IMR-90 (cell line): ENCODE results near the gene GABBR2. TPM values are rescaled to one million over a fixed set of nuclear protein-coding genes. Genes with fewer than 3 reads are reported as not detected.

Experiments used
- ATAC-seq: fragments of 200-7000 bp; cut with Tn5 transposase; 2 replicates; pipeline ENCODE4 v1.9.1; 2020; ENCODE audit warnings: low read depth, mild to moderate bottlenecking, moderate library complexity
- BruUV-seq: library from RNA; stranded (reverse); fragments of 400-500 nt; replicated peaks from 2 replicates; lab custom pipeline; 2021; lab: Mats Ljungman, UMichigan
- CTCF ChIA-PET: fragments of 300-600 bp; formaldehyde crosslinking; extraction: SDS; loops from one replicate; lab custom pipeline; 2021; ENCODE audit warnings: antibody characterized with exemption; lab: Yijun Ruan, JAX
- POLR2A ChIA-PET: fragments of 300-600 bp; sonication (Branson Sonifier 250); formaldehyde crosslinking; loops from one replicate; lab custom pipeline; 2022; ENCODE audit warnings: antibody characterized with exemption; ENCODE audit not compliant: unreplicated experiment; lab: Charles Lee
- DNase-seq: peaks from one replicate; pipeline ENCODE4 v3.0.0; 2013
- H2AFZ ChIP-seq: replicated peaks from 2 replicates; pipeline ENCODE3; 2013; ENCODE audit warnings: low read length, mild to moderate bottlenecking; ENCODE audit not compliant: poor library complexity
- H2AK5ac ChIP-seq: 2 replicates; pipeline ENCODE4 v1.6.1; 2013; ENCODE audit warnings: low read depth, low read length, inconsistent platforms
- H2AK9ac ChIP-seq: replicated peaks from 2 replicates; pipeline ENCODE3; 2013; ENCODE audit warnings: mild to moderate bottlenecking, low read depth, low read length, moderate library complexity; ENCODE audit not compliant: poor library complexity
- H2BK120ac ChIP-seq: 2 replicates; pipeline ENCODE4 v1.6.1; 2013; ENCODE audit warnings: low read depth, low read length, inconsistent platforms
- H2BK15ac ChIP-seq: 3 replicates; pipeline ENCODE4 v1.6.1; 2013; ENCODE audit warnings: low read depth, low read length, inconsistent platforms
- H2BK20ac ChIP-seq: 2 replicates; pipeline ENCODE4 v1.6.1; 2013; ENCODE audit warnings: low read depth, mild to moderate bottlenecking, inconsistent platforms, low read length, moderate library complexity
- H2BK5ac ChIP-seq: 2 replicates; pipeline ENCODE4 v1.6.1; 2013; ENCODE audit warnings: mild to moderate bottlenecking, low read depth, low read length, inconsistent platforms; ENCODE audit not compliant: poor library complexity, severe bottlenecking
- H3K14ac ChIP-seq: replicated peaks from 2 replicates; pipeline ENCODE4 v1.6.1; 2013; ENCODE audit warnings: low read depth, low read length, inconsistent platforms
- H3K18ac ChIP-seq: 2 replicates; pipeline ENCODE4 v1.6.1; 2013; ENCODE audit warnings: low read depth, low read length, control low read depth
- H3K23ac ChIP-seq: 2 replicates; pipeline ENCODE4 v1.6.1; 2013; ENCODE audit warnings: low read depth, low read length, inconsistent platforms
- H3K27ac ChIP-seq: 2 replicates; pipeline ENCODE4 v1.5.1; 2013; ENCODE audit warnings: mild to moderate bottlenecking, control low read depth, low read length; ENCODE audit not compliant: insufficient read depth
- H3K27me3 ChIP-seq: 2 replicates; pipeline ENCODE4 v1.6.1; 2013; ENCODE audit warnings: low read length; ENCODE audit not compliant: control insufficient read depth, insufficient read depth
- H3K36me3 ChIP-seq: 2 replicates; pipeline ENCODE4 v1.6.1; 2013; ENCODE audit warnings: low read length, mixed read lengths; ENCODE audit not compliant: control insufficient read depth, insufficient read depth
- H3K4ac ChIP-seq: 2 replicates; pipeline ENCODE4 v1.6.1; 2013; ENCODE audit warnings: low read depth, low read length, inconsistent platforms
- H3K4me1 ChIP-seq: 2 replicates; pipeline ENCODE4 v1.6.1; 2013; ENCODE audit warnings: low read length, mixed read lengths; ENCODE audit not compliant: control insufficient read depth, insufficient read depth
- H3K4me2 ChIP-seq: 2 replicates; pipeline ENCODE4 v1.6.1; 2013; ENCODE audit warnings: low read depth, mild to moderate bottlenecking, control low read depth, low read length, moderate library complexity
- H3K4me3 ChIP-seq: 2 replicates; pipeline ENCODE4 v1.5.1; 2013; ENCODE audit warnings: low read depth, mild to moderate bottlenecking, control low read depth, low read length, moderate library complexity; ENCODE audit not compliant: insufficient read depth
- H3K56ac ChIP-seq: 2 replicates; pipeline ENCODE4 v1.6.1; 2013; ENCODE audit warnings: low read length, inconsistent platforms; ENCODE audit not compliant: insufficient read depth; ENCODE audit errors: extremely low read depth
- H3K79me1 ChIP-seq, 2 experiments: 2 replicates each; pipeline ENCODE4 v1.6.1; 2013; ENCODE audit warnings: low read length in 2 of 2, inconsistent platforms in 1 of 2, low read depth in 1 of 2
- H3K9ac ChIP-seq: 2 replicates; pipeline ENCODE4 v1.6.1; 2013; ENCODE audit warnings: low read depth, low read length, control low read depth
- H3K9me1 ChIP-seq: 2 replicates; pipeline ENCODE4 v1.6.1; 2013; ENCODE audit warnings: low read length, inconsistent platforms; ENCODE audit not compliant: insufficient read depth
- H3K9me3 ChIP-seq: 2 replicates; pipeline ENCODE4 v1.6.1; 2013; ENCODE audit warnings: low read length; ENCODE audit not compliant: control insufficient read depth, insufficient read depth
- H4K20me1 ChIP-seq: 2 replicates; pipeline ENCODE4 v1.6.1; 2013; ENCODE audit warnings: low read length, inconsistent platforms; ENCODE audit not compliant: insufficient read depth
- H4K5ac ChIP-seq: 2 replicates; pipeline ENCODE4 v1.6.1; 2013; ENCODE audit warnings: mild to moderate bottlenecking, low read depth, low read length, control low read depth
- H4K8ac ChIP-seq, 2 experiments: 2 replicates each; pipeline ENCODE4 v1.6.1; 2013; ENCODE audit warnings: low read depth in 2 of 2, low read length in 2 of 2, control low read depth in 1 of 2, inconsistent platforms in 1 of 2
- H4K91ac ChIP-seq: 2 replicates; pipeline ENCODE4 v1.6.1; 2013; ENCODE audit warnings: low read depth, low read length, inconsistent platforms; ENCODE audit not compliant: insufficient read depth
- CEBPB ChIP-seq: IDR thresholded peaks from 2 replicates; pipeline ENCODE4 v1.6.1; 2012; ENCODE audit warnings: low read depth, low read length, improper control_type of control experiment
- FOS ChIP-seq: fragments of 150-350 bp; IDR thresholded peaks from 2 replicates; pipeline ENCODE4 v1.6.1; 2016; ENCODE audit warnings: low read depth, low read length
- MXI1 ChIP-seq: IDR thresholded peaks from 2 replicates; pipeline ENCODE4 v1.6.1; 2012; ENCODE audit warnings: low read depth, mild to moderate bottlenecking, low read length, moderate library complexity, borderline replicate concordance
- NFE2L2 ChIP-seq: fragments of 150-350 bp; IDR thresholded peaks from 2 replicates; pipeline ENCODE4 v1.6.1; 2016; ENCODE audit warnings: low read depth, mild to moderate bottlenecking, low read length
- USF2 ChIP-seq: fragments of 150-350 bp; IDR thresholded peaks from 2 replicates; pipeline ENCODE4 v1.6.1; 2017; ENCODE audit warnings: mild to moderate bottlenecking, antibody characterized with exemption, low read length, low read depth
- WGBS, 2 experiments: methylation state at CpG; one replicate each; pipeline versions ENCODE4 v1.1.5 to v1.1.7; 2013; ENCODE audit warnings: missing lambda C conversion rate in 2 of 2; ENCODE audit not compliant: insufficient read length in 1 of 2; ENCODE audit errors: extremely low coverage in 2 of 2; 5-methylcytosine and 5-hydroxymethylcytosine counted together
- dilution Hi-C: fragments of 300-500 bp; cut with HindIII; formaldehyde crosslinking; loops from one replicate; pipeline ENCODE4 v1.14.3; 2018; ENCODE audit warnings: low sequenced_read_pairs; ENCODE audit not compliant: unreplicated experiment
- in situ Hi-C: fragments of 300-500 bp; cut with MboI; formaldehyde crosslinking; loops from 3 replicates; pipeline ENCODE4 v1.14.3; 2019; ENCODE audit warnings: low sequenced_read_pairs, inconsistent platforms, mixed read lengths
- intact Hi-C: fragments of 100-400 bp; cut with micrococcal nuclease; formaldehyde crosslinking; loops from 2 replicates; pipeline ENCODE4 v1.10.0; 2022
- polyA plus RNA-seq, 3 experiments: library from polyadenylated mRNA; depleted of rRNA; stranded (reverse); fragments of >200 nt; gene quantifications; 2 replicates each; pipeline ENCODE4 v1.2.3, GENCODE V29; 2012; ENCODE audit warnings: low replicate concordance in 1 of 3
- total RNA-seq: library from RNA; depleted of rRNA; stranded (reverse); fragments of >200 nt; gene quantifications from 2 replicates; pipeline ENCODE4 v1.2.3, GENCODE V29; 2012

GABBR2 gene
- total and polyA plus RNA-seq, 2 of the 4 experiments (the other 2 are of a cell fraction), result 14.2 to 20.3 TPM

GRCh38 chr9:98726735-98727134 lies 18.0 kb upstream of the GABBR2 start:
- Histone ChIP-seq H3K4ac (no peak overlapping the region), H2AFZ (peak overlapping the region; percentile 24), H3K23ac (no peak overlapping the region), H2AK5ac (no peak overlapping the region), H3K4me1 (peaks cover 7% of the 10 kb centered on the region; the same call in 1 of the 2 replicates), H3K4me2 (peak overlapping the region; percentile 39), H3K56ac (no peak overlapping the region), H3K36me3 (no peaks in the 10 kb centered on the region), H3K27me3 (peaks cover 9% of the 10 kb centered on the region), H2BK5ac (no peak overlapping the region), H3K4me3 (no peak overlapping the region), H3K27ac (no peak overlapping the region), H3K9me1 (peaks cover 6% of the 10 kb centered on the region; the same call in 1 of the 2 replicates), H4K20me1 (no peaks in the 10 kb centered on the region; the same call in none of the 2 replicates), H4K8ac (no peak overlapping the region), H4K5ac (no peak overlapping the region), H3K18ac (no peak overlapping the region), H3K79me1 (no peaks in the 10 kb centered on the region), H3K14ac (no peak overlapping the region), H2BK120ac (0 out of 2 replicates have a peak overlapping the region, but pooled peaks have one; percentile 29), H2AK9ac (no peak overlapping the region), H3K9ac (no peak overlapping the region; the same call in 1 of the 2 replicates), H3K9me3 (peaks cover 4% of the 10 kb centered on the region; the same call in 1 of the 2 replicates), H2BK20ac (no peak overlapping the region), H2BK15ac (no peak overlapping the region), H4K91ac (no peak overlapping the region)
- ChIA-PET CTCF (no interaction called here), POLR2A (no interaction called here)
- peak; percentile 73 for ATAC-seq
- no TSS peak for BruUV-seq
- dilution Hi-C loops, result no loop called here
- in situ Hi-C loops, result no loop called here
- intact Hi-C loops, result no loop called here
- no CpG with 5 or more reads among the region's 5 CpGs for WGBS, 2 experiments
- DNase-seq, result peak; percentile 90
- TF ChIP-seq NFE2L2, result no peak
- no peak for TF ChIP-seq MXI1
- no peak for TF ChIP-seq USF2
- no peak for TF ChIP-seq CEBPB
- no peak for TF ChIP-seq FOS
